Endothelial cell of umbilical vein (primary cell): ENCODE results near the gene LRRC17. TPM values are rescaled to one million over a fixed set of nuclear protein-coding genes. Genes with fewer than 3 reads are reported as not detected.

Experiments
- BruUV-seq: library from RNA; stranded (reverse); fragments of 400-500 nt; replicated peaks from 2 replicates; lab custom pipeline; 2021; lab: Mats Ljungman, UMichigan
- CTCF ChIA-PET: fragments of 300-600, 350-600 bp; sonication (Branson Sonifier 250); formaldehyde crosslinking; loops from one replicate; lab custom pipeline; 2021; ENCODE audit warnings: antibody characterized with exemption, inconsistent platforms; lab: Charles Lee
- POLR2A ChIA-PET: fragments of 300-600, 350-600 bp; sonication (Branson Sonifier 250); formaldehyde crosslinking; loops from one replicate; lab custom pipeline; 2021; ENCODE audit warnings: antibody characterized with exemption, inconsistent platforms; lab: Charles Lee
- DNase-seq: peaks from one replicate; pipeline ENCODE4 v3.0.0-alpha.2; 2011; ENCODE audit warnings: low read depth, low spot score
- FAIRE-seq: peaks from 2 replicates; lab custom pipeline; 2011; peaks lifted over from hg19 to GRCh38; lab: Jason Lieb, UNC
- H2AFZ ChIP-seq: 2 replicates; pipeline ENCODE4 v1.6.0; 2012; ENCODE audit warnings: low read depth, low read length, control low read depth, inconsistent platforms
- H3K27ac ChIP-seq: 2 replicates; pipeline ENCODE4 v1.5.1; 2011; ENCODE audit warnings: low read depth, mild to moderate bottlenecking, control low read depth, low read length, moderate library complexity; ENCODE audit not compliant: insufficient read depth
- H3K27me3 ChIP-seq, 2 experiments: 2 replicates each; pipeline versions ENCODE4 v1.6.0 to v1.6.1; 2011; ENCODE audit warnings: low read length in 2 of 2, mixed read lengths in 1 of 2; ENCODE audit not compliant: control insufficient read depth in 2 of 2, insufficient read depth in 2 of 2
- H3K36me3 ChIP-seq, 2 experiments: 2 replicates in 1 of 2; 3 replicates in 1 of 2; pipeline ENCODE4 v1.5.1; 2011; ENCODE audit warnings: low read length in 2 of 2, mild to moderate bottlenecking in 1 of 2, moderate library complexity in 1 of 2; ENCODE audit not compliant: control insufficient read depth in 2 of 2, insufficient read depth in 2 of 2; ENCODE audit errors: extremely low read depth in 1 of 2
- H3K4me1 ChIP-seq: 3 replicates; pipeline ENCODE4 v1.5.1; 2011; ENCODE audit warnings: mild to moderate bottlenecking, low read length; ENCODE audit not compliant: control insufficient read depth, insufficient read depth; ENCODE audit errors: extremely low read depth
- H3K4me2 ChIP-seq: 2 replicates; pipeline ENCODE4 v1.6.1; 2011; ENCODE audit warnings: low read length, control low read depth, mixed read lengths; ENCODE audit not compliant: insufficient read depth
- H3K4me3 ChIP-seq, 3 experiments: fragments of 200-600 bp in 1 of 3; sonication (generic), shearing (Covaris generic) in 1 of 3; replicated peaks in 1 of 3; 2 replicates each; pipeline ENCODE4 v1.5.1; 2011 to 2016; ENCODE audit warnings: control low read depth in 3 of 3, low read length in 3 of 3, mild to moderate bottlenecking in 2 of 3, inconsistent platforms in 1 of 3, low read depth in 1 of 3, moderate library complexity in 1 of 3; ENCODE audit not compliant: insufficient read depth in 1 of 3
- H3K79me2 ChIP-seq: 2 replicates; pipeline ENCODE4 v1.6.0; 2012; ENCODE audit warnings: low read length, inconsistent platforms; ENCODE audit not compliant: control insufficient read depth, insufficient read depth
- H3K9ac ChIP-seq: replicated peaks from 2 replicates; pipeline ENCODE3; 2011; ENCODE audit warnings: low read length, control low read depth; ENCODE audit not compliant: insufficient read depth; ENCODE audit errors: extremely low read depth
- H3K9me1 ChIP-seq: replicated peaks from 3 replicates; pipeline ENCODE4 v1.6.0; 2011; ENCODE audit warnings: mild to moderate bottlenecking, low read length; ENCODE audit not compliant: control insufficient read depth, insufficient read depth; ENCODE audit errors: extremely low read depth
- H3K9me3 ChIP-seq: replicated peaks from 2 replicates; pipeline ENCODE4 v1.5.1; 2012; ENCODE audit warnings: low read length, inconsistent platforms; ENCODE audit not compliant: control insufficient read depth, insufficient read depth
- H4K20me1 ChIP-seq: replicated peaks from 2 replicates; pipeline ENCODE3; 2011; ENCODE audit warnings: mild to moderate bottlenecking, low read length; ENCODE audit not compliant: control insufficient read depth, insufficient read depth; ENCODE audit errors: extremely low read depth
- EZH2 ChIP-seq: IDR thresholded peaks from 2 replicates; pipeline ENCODE4 v1.6.1; 2012; ENCODE audit warnings: borderline replicate concordance, low read depth, mild to moderate bottlenecking, moderate library complexity, low read length, inconsistent platforms; ENCODE audit not compliant: severe bottlenecking
- FOS ChIP-seq: IDR thresholded peaks from 2 replicates; pipeline ENCODE4 v1.6.1; 2011; ENCODE audit warnings: mild to moderate bottlenecking, low read length, moderate library complexity, borderline replicate concordance; ENCODE audit not compliant: insufficient read depth
- GATA2 ChIP-seq: IDR thresholded peaks from 2 replicates; pipeline ENCODE4 v1.7.0; 2011; ENCODE audit warnings: low read depth, mild to moderate bottlenecking, moderate library complexity, mixed read lengths, low read length; ENCODE audit not compliant: insufficient read length, insufficient read depth
- JUN ChIP-seq: IDR thresholded peaks from 2 replicates; pipeline ENCODE4 v1.6.1; 2011; ENCODE audit warnings: borderline replicate concordance, low read depth; ENCODE audit not compliant: insufficient read length, insufficient read depth
- MAX ChIP-seq: IDR thresholded peaks from 2 replicates; pipeline ENCODE4 v1.6.1; 2011; ENCODE audit not compliant: insufficient read depth, insufficient read length
- MYC ChIP-seq: IDR thresholded peaks from one replicate; pipeline ENCODE4 v1.6.1; 2011; ENCODE audit warnings: mild to moderate bottlenecking, low read depth, low read length
- POLR2A ChIP-seq: IDR thresholded peaks from 2 replicates; pipeline ENCODE4 v1.6.1; 2012; ENCODE audit warnings: low read depth, mild to moderate bottlenecking, control low read depth, low read length
- POLR2AphosphoS5 ChIP-seq: IDR thresholded peaks from 2 replicates; pipeline ENCODE4 v1.6.1; 2012; ENCODE audit warnings: low read depth, mild to moderate bottlenecking, control low read depth, low read length, moderate library complexity; ENCODE audit not compliant: insufficient read depth
- dilution Hi-C: fragments of 300-500 bp; cut with MboI; formaldehyde crosslinking; loops from one replicate; pipeline ENCODE4 v1.15.0; 2019; ENCODE audit warnings: low sequenced_read_pairs; ENCODE audit not compliant: extremely low pct_ligation_motif_present
- intact Hi-C: fragments of 100-400 bp; cut with micrococcal nuclease; formaldehyde crosslinking; loops from one replicate; pipeline ENCODE4 v1.10.0; 2022
- polyA plus RNA-seq, 4 experiments: library from polyadenylated mRNA; depleted of rRNA in 3 of 4; stranded (reverse) in 3 of 4; unstranded in 1 of 4; fragments of >200 nt; gene quantifications; 2 replicates each; pipeline versions ENCODE4 v1.2.1 to v1.2.3, GENCODE V29; 2011 to 2012; ENCODE audit warnings: missing spikeins in 1 of 4
- total RNA-seq: library from RNA; stranded (reverse); gene quantifications from 2 replicates; pipeline ENCODE4 v1.2.3, GENCODE V29; 2021
- TF ChIP-seq, protein P1 (sequence below), 2 donors: IDR thresholded peaks; 1 replicate in 1 of 2; 2 replicates in 1 of 2; pipeline ENCODE4 v1.5.1; 2011; ENCODE audit warnings: low read length in 2 of 2, mild to moderate bottlenecking in 2 of 2, moderate library complexity in 2 of 2, control low read depth in 1 of 2, inconsistent platforms in 1 of 2, low read depth in 1 of 2; ENCODE audit not compliant: insufficient read depth in 1 of 2; ENCODE audit errors: extremely low read depth in 1 of 2

The LRRC17 gene
- total and polyA plus RNA-seq, 2 donors (not counting 3 experiments of a cell fraction or from before 2014, with no cell fraction given): 22.7 to 33.7 TPM

DNA sequence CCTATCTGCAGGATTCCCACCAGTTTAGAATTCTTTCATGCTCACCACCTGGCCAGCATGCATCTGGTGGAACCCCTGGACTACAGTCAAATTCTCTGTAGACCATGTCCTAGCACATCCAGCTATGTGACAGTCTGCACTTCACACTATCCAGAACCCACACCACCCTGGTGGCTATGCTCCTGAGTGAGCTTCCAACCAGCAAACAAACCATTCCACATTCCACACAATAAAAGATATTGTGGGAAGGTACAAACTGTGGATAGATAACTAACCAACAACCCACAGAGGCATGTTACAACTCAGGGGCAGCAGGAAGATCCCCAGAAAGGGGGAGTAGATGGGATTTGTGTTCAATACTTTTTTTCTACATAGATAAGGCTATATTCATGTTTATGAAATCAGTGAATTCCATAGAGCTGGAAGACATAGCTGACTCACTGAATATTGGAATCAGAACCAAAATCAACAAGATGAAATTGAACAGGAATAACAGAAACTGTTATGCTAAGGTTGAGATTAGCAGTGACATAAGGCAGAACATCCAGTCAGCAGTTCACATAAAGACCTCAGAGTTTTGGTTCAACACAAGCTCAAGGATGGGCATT lies 72.5 kb downstream of the LRRC17 start:
- peak; percentile 4 for FAIRE-seq
- no peak overlapping the region for H3K27ac ChIP-seq
- TF ChIP-seq MAX (no peak), FOS (peak; percentile 5)
- H3K9me3 ChIP-seq: no peaks in the 10 kb centered on the region
- DNase-seq: peak; percentile 39
- BruUV-seq: no TSS peak
- intact Hi-C loops (no loop called here), dilution Hi-C loops (no loop called here)
- H3K4me2 ChIP-seq: no peak overlapping the region
- H4K20me1 ChIP-seq: no peaks in the 10 kb centered on the region
- no peaks in the 10 kb centered on the region for H3K9me1 ChIP-seq
- peaks cover 3% of the 10 kb centered on the region for H3K4me1 ChIP-seq
- ChIA-PET CTCF (interaction anchor here (0.8 kb wide), 1 partner anchor 77 kb away, joined by 3 read pairs; no protein-coding TSS in a partner anchor), POLR2A (interaction anchor here (0.5 kb wide), 1 partner anchor 96 kb away, joined by 3 read pairs; no protein-coding TSS in a partner anchor)
- H3K9ac ChIP-seq: no peak overlapping the region
- H3K36me3 ChIP-seq: no peaks in the 10 kb centered on the region
- H3K27me3 ChIP-seq: no peaks in the 10 kb centered on the region
- H3K79me2 ChIP-seq: no peaks in the 10 kb centered on the region
- no peak overlapping the region for H3K4me3 ChIP-seq
- H2AFZ ChIP-seq: no peak overlapping the region

- dilution Hi-C loops (no loop called here), intact Hi-C loops (no loop called here)
- Histone ChIP-seq H3K27ac (no peak overlapping the region), H2AFZ (no peak overlapping the region), H3K4me2 (no peak overlapping the region), H3K9me1 (no peaks in the 10 kb centered on the region), H3K9ac (no peak overlapping the region), H3K9me3 (no peaks in the 10 kb centered on the region), H3K27me3 (no peaks in the 10 kb centered on the region), H3K79me2 (no peaks in the 10 kb centered on the region), H3K4me1 (peaks cover 28% of the 10 kb centered on the region), H3K4me3 (no peak overlapping the region), H4K20me1 (no peaks in the 10 kb centered on the region), H3K36me3 (no peaks in the 10 kb centered on the region)
- POLR2A ChIA-PET: no interaction called here
- CTCF ChIA-PET: no interaction called here
- BruUV-seq: no TSS peak
- TF ChIP-seq MYC (no peak), POLR2A (no peak), MAX (no peak), EZH2 (no peak), JUN (no peak), POLR2AphosphoS5 (no peak), FOS (no peak), GATA2 (no peak)
- TF ChIP-seq, protein P1, sequence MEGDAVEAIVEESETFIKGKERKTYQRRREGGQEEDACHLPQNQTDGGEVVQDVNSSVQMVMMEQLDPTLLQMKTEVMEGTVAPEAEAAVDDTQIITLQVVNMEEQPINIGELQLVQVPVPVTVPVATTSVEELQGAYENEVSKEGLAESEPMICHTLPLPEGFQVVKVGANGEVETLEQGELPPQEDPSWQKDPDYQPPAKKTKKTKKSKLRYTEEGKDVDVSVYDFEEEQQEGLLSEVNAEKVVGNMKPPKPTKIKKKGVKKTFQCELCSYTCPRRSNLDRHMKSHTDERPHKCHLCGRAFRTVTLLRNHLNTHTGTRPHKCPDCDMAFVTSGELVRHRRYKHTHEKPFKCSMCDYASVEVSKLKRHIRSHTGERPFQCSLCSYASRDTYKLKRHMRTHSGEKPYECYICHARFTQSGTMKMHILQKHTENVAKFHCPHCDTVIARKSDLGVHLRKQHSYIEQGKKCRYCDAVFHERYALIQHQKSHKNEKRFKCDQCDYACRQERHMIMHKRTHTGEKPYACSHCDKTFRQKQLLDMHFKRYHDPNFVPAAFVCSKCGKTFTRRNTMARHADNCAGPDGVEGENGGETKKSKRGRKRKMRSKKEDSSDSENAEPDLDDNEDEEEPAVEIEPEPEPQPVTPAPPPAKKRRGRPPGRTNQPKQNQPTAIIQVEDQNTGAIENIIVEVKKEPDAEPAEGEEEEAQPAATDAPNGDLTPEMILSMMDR (IDR thresholded peaks at IDR 0.05; ENCODE audit: extremely low read depth in 1 of 2, insufficient read depth in 1 of 2, low read depth in 1 of 2, low read length in 2 of 2): no peak
- DNase-seq: no peak
- no peak for FAIRE-seq
Measured at GRCh38 chr7:102988088-102988487, 75.3 kb downstream of the LRRC17 start.
